ENCODE results near the gene PTPN3.

The PTPN3 gene

DNA sequence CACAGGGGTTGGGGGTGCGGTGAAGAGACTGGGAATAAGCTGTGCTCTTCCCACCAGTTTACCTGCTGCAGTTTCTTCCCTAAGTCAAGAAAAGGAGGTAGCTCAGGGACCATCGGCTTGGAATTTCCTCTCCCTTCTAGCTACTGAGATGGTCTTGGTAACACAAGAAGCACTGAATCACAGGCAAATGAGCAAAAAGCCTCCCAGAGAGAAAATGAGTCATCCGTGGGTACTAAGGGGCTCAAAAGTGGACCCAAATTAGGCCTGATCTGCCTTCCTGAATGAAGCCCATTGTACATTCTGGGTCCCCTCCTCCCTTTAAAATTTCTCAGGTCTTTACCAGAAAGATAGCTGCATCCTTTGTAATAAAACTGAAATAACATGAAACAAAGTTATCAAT, 49.9 kb downstream of the PTPN3 start:
- H3K27ac Mint-ChIP-seq, result no peak overlapping the region
- no peaks in the 10 kb centered on the region for H3K27me3 Mint-ChIP-seq (ENCODE audit: low read depth)
- H3K4me1 Mint-ChIP-seq, result no peaks in the 10 kb centered on the region
- H3K4me3 Mint-ChIP-seq, result no peak overlapping the region
- TF ChIP-seq, protein P1, sequence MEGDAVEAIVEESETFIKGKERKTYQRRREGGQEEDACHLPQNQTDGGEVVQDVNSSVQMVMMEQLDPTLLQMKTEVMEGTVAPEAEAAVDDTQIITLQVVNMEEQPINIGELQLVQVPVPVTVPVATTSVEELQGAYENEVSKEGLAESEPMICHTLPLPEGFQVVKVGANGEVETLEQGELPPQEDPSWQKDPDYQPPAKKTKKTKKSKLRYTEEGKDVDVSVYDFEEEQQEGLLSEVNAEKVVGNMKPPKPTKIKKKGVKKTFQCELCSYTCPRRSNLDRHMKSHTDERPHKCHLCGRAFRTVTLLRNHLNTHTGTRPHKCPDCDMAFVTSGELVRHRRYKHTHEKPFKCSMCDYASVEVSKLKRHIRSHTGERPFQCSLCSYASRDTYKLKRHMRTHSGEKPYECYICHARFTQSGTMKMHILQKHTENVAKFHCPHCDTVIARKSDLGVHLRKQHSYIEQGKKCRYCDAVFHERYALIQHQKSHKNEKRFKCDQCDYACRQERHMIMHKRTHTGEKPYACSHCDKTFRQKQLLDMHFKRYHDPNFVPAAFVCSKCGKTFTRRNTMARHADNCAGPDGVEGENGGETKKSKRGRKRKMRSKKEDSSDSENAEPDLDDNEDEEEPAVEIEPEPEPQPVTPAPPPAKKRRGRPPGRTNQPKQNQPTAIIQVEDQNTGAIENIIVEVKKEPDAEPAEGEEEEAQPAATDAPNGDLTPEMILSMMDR (IDR thresholded peaks at IDR 0.05; ENCODE audit: unreplicated experiment in 3 of 3), result no peak
- no peaks in the 10 kb centered on the region for H3K9me3 Mint-ChIP-seq
- no peaks in the 10 kb centered on the region for H3K36me3 Mint-ChIP-seq (ENCODE audit: low read depth)

DNA sequence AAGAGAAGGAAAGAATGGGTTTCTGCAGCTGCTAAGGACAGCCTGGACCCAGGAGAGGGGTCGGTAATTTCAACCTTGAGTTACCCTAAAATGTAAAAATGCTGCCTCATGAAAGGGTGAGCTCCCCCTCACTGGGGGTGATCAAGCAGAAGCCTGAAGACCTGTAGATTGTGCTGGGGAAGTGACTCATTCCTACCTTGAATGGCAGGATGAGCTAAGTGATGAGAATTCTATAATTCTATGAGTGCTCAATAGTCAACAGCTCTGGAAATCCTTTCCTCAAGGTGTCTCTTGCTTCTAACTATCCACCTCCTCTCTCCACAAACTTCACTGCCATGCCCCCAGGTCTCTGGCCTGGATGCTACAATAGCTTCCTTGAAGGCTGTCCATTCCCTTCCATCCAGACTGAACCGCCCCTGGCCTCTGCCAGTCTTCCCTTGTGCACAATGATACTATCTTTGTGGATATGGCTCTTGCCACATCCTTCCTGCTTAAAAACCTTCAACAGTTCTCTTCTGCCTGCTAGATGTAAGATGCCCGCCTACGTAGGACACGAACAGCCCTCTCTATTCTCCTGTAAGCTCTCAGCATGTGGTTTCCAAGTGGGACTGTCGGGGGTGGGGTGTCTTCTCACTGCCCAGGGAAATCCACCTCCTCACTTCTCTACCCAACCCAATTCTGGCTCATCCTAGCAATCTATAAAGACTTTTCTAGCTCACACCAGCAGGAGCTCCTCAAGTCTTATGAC, 50.6 kb downstream of the PTPN3 start:
- no peaks in the 10 kb centered on the region for H3K4me1 Mint-ChIP-seq
- no peak overlapping the region for H3K27ac Mint-ChIP-seq
- H3K4me3 Mint-ChIP-seq, result no peak overlapping the region
- TF ChIP-seq, protein P1 (IDR thresholded peaks at IDR 0.05; ENCODE audit: unreplicated experiment in 3 of 3), result no peak
- no peaks in the 10 kb centered on the region for H3K27me3 Mint-ChIP-seq (ENCODE audit: low read depth)
- no peaks in the 10 kb centered on the region for H3K9me3 Mint-ChIP-seq
- H3K36me3 Mint-ChIP-seq (ENCODE audit: low read depth), result no peaks in the 10 kb centered on the region

DNA sequence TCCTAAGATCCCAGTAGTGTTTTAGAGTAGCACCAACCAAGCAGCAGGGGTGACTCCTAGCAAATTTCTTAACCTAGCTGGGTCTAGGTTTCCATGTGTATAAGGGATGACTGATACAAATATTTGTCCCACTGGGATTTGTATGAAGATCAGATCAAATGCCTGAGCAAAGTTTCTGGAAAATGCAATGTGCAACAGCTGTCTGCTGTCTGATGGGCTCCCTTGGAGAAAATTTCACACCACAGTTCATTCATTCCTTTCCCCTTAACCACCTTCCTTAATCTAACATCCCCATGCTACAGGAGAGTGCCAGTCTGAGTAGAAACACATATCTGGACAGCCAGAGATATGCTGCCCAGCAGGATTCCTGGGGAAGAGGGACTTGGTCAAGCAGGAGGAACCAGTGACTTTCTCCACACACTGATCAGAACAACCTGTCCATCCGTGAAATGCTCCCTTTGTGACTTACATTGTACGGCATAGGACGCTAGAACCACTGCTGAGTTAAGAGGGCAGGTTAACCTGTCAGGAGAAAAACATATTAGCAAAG, 53.3 kb downstream of the PTPN3 start:
- Mint-ChIP-seq H3K27ac (no peak overlapping the region), H3K4me1 (no peaks in the 10 kb centered on the region), H3K4me3 (no peak overlapping the region), H3K27me3 (ENCODE audit: low read depth) (no peaks in the 10 kb centered on the region), H3K9me3 (no peaks in the 10 kb centered on the region), H3K36me3 (ENCODE audit: low read depth) (no peaks in the 10 kb centered on the region)
- TF ChIP-seq, protein P1 (IDR thresholded peaks at IDR 0.05; ENCODE audit: unreplicated experiment in 3 of 3), result no peak

DNA sequence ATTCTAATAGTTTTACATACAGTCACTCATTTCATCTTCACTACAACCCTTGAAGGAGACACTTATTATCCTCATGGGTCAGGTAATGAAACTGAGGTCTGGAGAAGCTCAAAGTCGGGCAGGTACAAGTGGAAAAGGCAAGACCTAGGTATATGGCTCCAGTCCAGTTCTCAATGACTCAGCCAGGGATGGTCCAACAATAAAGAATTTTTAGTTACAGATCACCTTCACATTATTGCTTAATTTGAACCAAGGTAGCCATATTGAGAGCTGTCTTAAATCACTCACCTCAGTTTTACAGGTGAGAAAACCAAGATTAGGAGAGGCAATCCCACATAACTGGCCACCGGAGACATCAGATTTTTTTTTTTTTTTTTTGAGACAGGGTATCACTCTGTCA, 55.4 kb downstream of the PTPN3 start:
- H3K36me3 Mint-ChIP-seq (ENCODE audit: low read depth), result no peaks in the 10 kb centered on the region
- TF ChIP-seq, protein P1 (IDR thresholded peaks at IDR 0.05; ENCODE audit: unreplicated experiment in 3 of 3), result no peak

DNA sequence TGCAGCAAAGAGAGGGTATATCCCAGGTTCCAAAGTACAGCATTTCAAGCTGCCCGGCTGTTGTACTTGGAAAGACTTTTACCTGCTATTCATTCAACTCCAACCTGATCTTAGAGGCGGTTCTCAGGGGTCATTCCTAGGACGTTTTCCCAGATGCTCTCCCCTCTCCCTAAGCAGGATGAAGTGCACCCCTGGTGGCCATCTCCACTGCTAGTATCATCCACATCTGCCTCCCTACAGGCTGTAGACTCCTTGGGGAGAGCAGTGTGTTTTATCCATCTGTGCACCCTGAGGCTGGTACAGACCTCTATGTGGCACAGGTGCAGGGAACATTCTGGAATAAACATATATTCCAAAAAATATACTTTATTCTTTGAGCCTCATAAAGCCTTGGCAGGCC, 56.8 kb downstream of the PTPN3 start:
- no peak overlapping the region for H3K4me3 Mint-ChIP-seq
- H3K4me1 Mint-ChIP-seq, result peaks cover 7% of the 10 kb centered on the region
- no peaks in the 10 kb centered on the region for H3K27me3 Mint-ChIP-seq (ENCODE audit: low read depth)
- H3K27ac Mint-ChIP-seq, result no peak overlapping the region
- no peaks in the 10 kb centered on the region for H3K36me3 Mint-ChIP-seq (ENCODE audit: low read depth)
- TF ChIP-seq, protein P1 (IDR thresholded peaks at IDR 0.05; ENCODE audit: unreplicated experiment in 3 of 3), result no peak
- no peaks in the 10 kb centered on the region for H3K9me3 Mint-ChIP-seq

More for the DNA sequence above, 55.4 kb downstream of the PTPN3 start:
- Mint-ChIP-seq H3K4me3 (no peak overlapping the region), H3K27me3 (ENCODE audit: low read depth) (no peaks in the 10 kb centered on the region), H3K9me3 (no peaks in the 10 kb centered on the region), H3K4me1 (no peaks in the 10 kb centered on the region), H3K27ac (no peak overlapping the region)

DNA sequence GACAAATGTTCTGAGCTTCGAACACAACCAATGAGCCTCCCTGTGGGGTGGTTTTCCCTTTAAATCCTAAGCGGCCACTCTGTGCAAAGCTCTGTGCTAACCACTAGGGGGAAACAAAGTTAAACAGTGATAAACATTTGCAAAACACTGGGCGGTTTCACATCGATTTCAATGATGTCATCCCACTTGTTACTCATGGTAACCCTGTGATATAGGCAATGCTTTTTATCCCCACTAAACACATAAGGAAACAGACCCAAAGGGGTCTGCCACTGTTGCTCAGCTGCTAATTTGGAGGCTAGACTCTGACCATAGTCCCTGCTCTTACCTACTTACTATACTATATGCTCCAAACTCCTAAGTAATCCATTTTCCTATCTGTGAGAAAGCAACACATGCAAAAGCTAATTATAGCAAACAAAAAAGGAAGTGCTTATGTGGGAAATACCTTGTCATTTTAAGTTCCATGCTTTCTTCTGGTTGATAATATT, 57.3 kb downstream of the PTPN3 start:
- Mint-ChIP-seq H3K27ac (no peak overlapping the region), H3K4me1 (peaks cover 7% of the 10 kb centered on the region), H3K4me3 (no peak overlapping the region), H3K9me3 (no peaks in the 10 kb centered on the region), H3K27me3 (ENCODE audit: low read depth) (no peaks in the 10 kb centered on the region), H3K36me3 (ENCODE audit: low read depth) (no peaks in the 10 kb centered on the region)
- TF ChIP-seq, protein P1 (IDR thresholded peaks at IDR 0.05; ENCODE audit: unreplicated experiment in 3 of 3), result peak; percentile 73 to 83 (median 79)
